Muscle of arm (tissue), 14 donors: ENCODE data around the gene HNF1B. TPM values are rescaled to one million over a fixed set of nuclear protein-coding genes. Genes with fewer than 3 reads are reported as not detected.
"Not testable (repeated sequence)": the region's sequence is repeated elsewhere in the genome, so short reads cannot be mapped to it uniquely, and the experiment has no call there.

Experiments
- DNase-seq: peaks from one replicate; pipeline ENCODE4 v3.0.0-alpha.2; 2013
- long read RNA-seq, 11 donors: transcript quantifications; one replicate each; lab custom pipeline, GENCODE V29; 2026
- polyA plus RNA-seq, 12 donors: library from polyadenylated mRNA; unstranded; fragments of 120-200 nt; gene quantifications; one replicate each; pipeline ENCODE4 v1.2.1, GENCODE V29; 2013; ENCODE audit not compliant: insufficient read length in 12 of 12

Gene HNF1B
- 1 to 10 TPM in 1 of 12 donors, under 1 TPM in 7, not detected in 4; 0.08 to 7.1 (median 0.16) TPM for polyA plus RNA-seq
- long read RNA-seq, donor 1, partial matches to known transcripts, result 7 of 7 reads
- long read RNA-seq, donor 1, other reads (novel, unspliced or antisense), result 0 of 7 reads
- long read RNA-seq, donor 2, result 0 reads
- long read RNA-seq, donor 3, result 0 reads
- long read RNA-seq, donor 4, result 0 reads
- long read RNA-seq, donor 5, result 0 reads
- long read RNA-seq, donor 6, result 0 reads
- long read RNA-seq, donor 7, result 0 reads
- long read RNA-seq, donor 8, result 0 reads
- long read RNA-seq, donor 9, result 0 reads
- long read RNA-seq, donor 10, result 0 reads
- long read RNA-seq, donor 11, result 0 reads

DNA sequence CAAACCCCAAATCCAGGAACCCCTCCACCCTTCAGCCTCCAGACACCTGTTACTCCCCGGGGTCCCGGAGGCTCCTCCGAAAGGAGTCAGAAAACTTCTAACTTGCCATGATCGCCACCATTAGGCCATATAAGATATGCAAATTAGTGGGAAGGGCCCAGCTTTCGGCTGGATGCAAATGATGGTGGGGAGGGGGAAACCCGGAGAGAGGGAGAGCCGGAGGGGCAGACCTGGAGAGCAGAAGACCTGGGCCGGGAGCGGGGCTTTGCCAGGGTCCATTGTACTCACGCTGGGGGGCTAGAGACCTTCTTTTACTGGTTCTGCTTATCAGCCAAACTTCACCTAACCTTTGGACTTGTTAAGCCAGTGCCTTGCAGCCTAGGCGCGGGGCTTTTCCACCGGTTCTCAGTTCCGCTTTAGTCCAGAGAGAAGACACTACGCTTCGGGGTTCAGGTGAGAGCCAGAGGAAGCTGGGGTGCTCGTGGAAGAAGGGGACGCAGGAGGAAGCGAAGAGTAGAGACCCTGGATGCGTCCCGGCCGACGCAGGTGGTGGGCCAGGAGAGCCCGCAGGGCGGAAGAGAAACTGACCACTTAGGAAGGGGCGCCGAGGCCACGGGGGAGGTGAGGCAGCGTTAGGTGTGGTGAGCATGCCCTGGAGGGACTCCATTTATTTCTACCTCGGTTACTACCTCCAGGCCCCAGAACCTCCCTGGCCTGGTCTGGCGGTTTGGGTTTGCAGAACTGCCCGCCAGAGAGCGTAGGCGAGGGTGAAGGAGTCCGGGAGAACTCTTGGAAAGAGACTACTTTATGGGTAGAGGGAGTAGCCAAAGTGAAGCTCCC lies at the start of gene HNF1B:
HNF1B (minus strand) TSS at position 99 of the 840 bp plus-strand sequence. CDS start 175 bp downstream, outside the sequence.
- no peak for DNase-seq

GRCh38 chr17:37792787-37793186 lies 47.9 kb upstream of the HNF1B start:
- DNase-seq, result no peak

DNA sequence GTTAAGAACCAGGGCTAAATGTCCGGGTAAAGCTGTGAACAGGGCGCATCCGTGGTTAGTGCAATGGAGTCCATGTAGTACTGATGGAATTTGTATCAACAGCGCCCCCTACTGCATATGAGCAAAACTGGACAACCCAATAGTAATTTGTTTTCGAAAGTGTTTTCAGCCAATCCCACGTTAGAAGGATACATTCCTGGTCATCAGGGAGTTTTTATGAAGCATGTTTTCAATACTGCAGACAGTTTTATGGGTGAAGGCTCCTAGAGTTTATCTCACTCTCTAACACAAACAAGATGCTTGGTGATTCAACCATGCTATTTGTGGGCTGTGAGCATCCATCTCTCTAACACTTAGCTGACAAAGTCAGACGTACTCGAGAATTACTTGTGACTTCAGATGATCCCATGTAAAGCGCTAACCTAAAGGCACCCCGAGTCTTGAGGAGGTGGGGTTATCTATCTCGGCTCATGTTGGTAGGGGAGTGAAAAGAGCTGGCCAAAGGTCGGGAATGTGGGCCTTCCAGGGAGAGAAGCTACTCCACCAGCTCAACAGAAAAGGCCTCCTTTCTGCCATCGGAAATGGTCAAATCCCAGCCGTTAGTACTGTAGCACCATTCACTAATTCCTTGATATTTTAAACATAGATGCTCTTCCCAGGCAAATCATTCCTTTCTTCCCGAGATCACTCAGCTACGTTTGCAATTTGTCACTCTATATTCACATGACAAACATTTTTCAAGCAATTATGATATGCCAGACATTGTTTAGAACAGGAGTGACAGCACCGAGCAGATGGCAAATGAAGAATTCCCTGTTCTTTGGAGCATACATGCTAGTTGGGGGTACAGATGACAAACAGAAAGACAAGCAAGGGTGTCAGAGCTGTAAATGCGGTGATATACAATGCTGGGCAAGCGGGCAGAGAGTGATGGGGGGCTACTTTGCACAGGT lies 46.9 kb upstream of the HNF1B start:
- DNase-seq, result no peak

GRCh38 chr17:37789771-37790541 lies 45.1 kb upstream of the HNF1B start:
- DNase-seq, result no peak

DNA sequence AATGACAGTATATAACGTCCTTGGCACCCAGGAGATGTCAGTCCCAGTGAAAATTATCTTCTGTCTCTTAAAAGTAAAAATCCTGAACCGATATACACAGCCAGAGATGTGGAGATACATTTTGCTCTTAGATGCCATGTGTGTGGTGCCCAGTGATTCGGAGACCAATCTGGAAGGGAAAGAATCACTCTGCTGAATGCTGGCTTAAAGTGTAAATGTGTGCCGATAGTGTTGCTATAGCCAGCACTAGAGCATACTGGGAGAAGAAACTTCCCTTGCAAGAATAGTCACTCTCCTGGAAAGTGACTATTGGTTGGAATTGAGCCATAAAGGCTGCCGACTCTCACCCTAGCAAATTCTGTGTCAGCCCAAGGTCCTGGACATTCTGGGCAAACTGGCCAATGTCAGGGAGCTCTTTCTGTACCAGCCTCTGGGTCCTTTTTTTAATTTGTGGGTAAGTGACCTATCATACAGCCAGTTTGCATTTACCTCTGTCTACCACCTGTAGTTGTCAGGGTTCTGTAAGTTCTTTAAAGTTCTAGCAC lies 44.2 kb upstream of the HNF1B start:
- DNase-seq, result no peak

- DNase-seq, result no peak
Observed at GRCh38 chr17:37788526-37788925, 43.7 kb upstream of the HNF1B start.

DNA sequence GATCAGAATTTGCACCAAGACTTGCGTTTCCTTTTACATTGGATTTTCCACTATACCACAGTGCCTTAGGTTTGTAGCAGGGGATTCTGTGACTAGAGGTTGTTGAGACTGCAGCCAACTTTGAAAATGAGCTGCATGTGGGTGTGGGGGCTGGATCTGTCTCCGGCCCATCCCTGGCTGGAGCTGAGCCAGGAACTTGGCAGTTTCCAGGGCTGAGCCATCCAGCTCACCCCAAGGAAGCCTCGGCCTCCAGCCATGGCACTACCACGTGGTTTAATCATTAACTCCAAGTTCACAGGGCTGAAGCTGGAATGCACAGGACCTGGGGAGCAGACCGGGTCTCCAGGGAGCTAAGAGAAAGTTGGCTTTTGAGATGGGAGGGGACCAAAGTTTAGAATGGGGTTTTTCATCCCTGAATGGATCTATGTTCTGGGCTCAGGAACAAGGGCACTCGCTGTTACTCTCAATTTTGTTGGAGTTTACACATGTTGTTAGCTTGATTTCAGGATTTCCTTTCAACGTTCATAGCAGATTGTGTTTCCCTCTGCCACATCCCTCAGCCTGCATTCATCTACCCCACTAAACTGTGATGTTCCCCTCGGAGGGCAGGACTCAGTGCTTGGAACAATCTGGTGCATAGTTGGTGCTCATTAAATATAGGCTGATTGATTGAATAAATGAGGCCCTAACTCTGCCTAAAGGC lies 42.3 kb upstream of the HNF1B start:
- no peak for DNase-seq

- DNase-seq, result no peak
Observed at GRCh38 chr17:37786481-37786880, 41.6 kb upstream of the HNF1B start.

GRCh38 chr17:37782460-37782859 lies 37.6 kb upstream of the HNF1B start:
- not testable (repeated sequence) for DNase-seq

GRCh38 chr17:37781451-37781850 lies 36.6 kb upstream of the HNF1B start:
- no peak for DNase-seq

DNA sequence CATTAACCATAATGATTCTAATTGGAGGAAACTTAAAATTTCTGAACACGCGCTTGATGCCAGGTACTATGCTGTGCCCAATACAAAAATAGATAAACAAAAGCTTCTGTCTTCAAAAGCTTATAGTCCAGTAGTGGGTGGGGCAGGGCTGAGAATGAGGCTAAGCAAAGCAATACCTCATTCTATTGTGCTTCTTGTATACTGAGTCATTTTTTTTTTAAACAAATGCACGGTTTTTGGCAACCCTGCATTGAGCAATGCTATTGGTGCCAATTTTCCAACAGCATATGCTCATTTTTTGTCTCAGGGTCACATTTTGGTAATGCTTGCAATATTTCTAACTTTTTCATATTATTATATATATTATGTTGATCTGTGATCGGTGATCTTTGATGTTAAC lies 34.7 kb upstream of the HNF1B start:
- DNase-seq, result peak; percentile 11

DNA sequence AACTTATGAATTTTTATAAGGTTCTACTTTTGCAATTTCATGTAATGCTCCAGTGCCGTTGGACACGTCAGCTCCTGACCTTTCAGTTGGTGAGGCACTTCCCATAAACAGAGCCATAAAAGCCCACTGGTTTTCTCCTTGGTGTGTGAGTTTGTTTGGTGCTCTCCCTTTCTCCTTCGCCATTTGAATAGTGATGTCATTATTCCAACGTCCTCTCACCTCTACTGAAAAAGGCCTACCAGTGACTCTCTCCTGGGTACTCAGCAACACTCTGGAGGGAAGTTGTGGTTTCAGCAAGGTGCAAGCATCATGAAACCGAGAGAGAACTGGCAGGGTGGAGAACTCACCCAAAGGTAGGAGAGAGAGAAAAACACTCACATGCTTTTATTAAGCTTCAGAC lies 29.6 kb upstream of the HNF1B start:
- no peak for DNase-seq

DNA sequence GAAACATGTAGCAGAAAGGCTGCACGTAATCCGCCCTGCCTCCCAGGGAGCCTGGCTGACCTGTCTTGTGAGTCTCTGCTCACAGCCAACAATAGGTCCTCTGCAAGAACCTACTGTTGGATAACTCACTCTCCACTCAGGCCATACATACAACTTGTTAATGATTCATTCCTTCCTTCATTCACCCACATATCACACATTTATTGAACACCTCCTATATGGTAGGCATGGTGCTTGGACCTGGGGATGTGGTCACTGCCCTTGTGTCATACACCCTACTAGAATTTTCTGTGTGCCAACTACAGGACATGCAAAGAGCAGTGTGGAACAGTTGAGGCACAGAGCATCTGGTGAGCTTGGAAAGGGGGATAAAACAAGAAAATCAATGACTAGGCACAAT lies 28.1 kb upstream of the HNF1B start:
- DNase-seq, result no peak

GRCh38 chr17:37770631-37771518 lies 26.0 kb upstream of the HNF1B start:
- DNase-seq, result no peak

GRCh38 chr17:37769050-37769449 lies 24.2 kb upstream of the HNF1B start:
- DNase-seq, result no peak

GRCh38 chr17:37768438-37768837 lies 23.6 kb upstream of the HNF1B start:
- DNase-seq, result no peak

DNA sequence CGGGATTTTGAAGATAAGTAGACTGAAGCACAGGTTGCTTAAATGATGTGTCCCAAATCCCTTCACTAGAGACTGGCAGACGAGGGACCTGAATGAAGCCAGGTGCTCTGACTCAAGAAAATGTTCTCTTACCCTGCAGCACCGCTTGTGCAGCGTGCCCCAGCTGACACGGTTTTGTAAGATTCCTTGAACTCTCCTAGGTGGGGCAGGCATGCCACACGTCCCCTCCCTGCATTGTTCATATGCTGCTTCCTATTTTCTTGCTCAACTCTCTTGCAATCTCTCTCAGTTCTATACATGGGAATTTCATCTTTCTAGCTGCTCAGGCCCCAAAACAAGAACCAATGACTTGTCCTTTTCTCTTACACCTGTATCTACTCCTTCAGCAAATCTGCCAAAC lies 22.1 kb upstream of the HNF1B start:
- no peak for DNase-seq

GRCh38 chr17:37764383-37764782 lies 19.5 kb upstream of the HNF1B start:
- no peak for DNase-seq

- DNase-seq, result no peak
Observed at GRCh38 chr17:37762666-37763065, 17.8 kb upstream of the HNF1B start.
